HepG2 (cell line): Measurements from ENCODE around the gene ALDOA. TPM values are rescaled to one million over a fixed set of nuclear protein-coding genes. Genes with fewer than 3 reads are reported as not detected.
A peak's percentile ranks its signal among the peaks of the same experiment; 100 is the strongest.

Experiments
- CERS6 ChIP-seq: sonication (generic); formaldehyde crosslinking; IDR thresholded peaks from 2 replicates; pipeline ENCODE4 v1.5.0; 2020; ENCODE audit warnings: missing genetic modification reagents
- GATA4 ChIP-seq: sonication (generic); IDR thresholded peaks from 2 replicates; pipeline ENCODE4 v1.6.1; 2016; ENCODE audit warnings: antibody characterized with exemption, low read depth, borderline replicate concordance
- KAT8 ChIP-seq: IDR thresholded peaks from 2 replicates; pipeline ENCODE4 v1.6.1; 2016; ENCODE audit warnings: missing genetic modification reagents, missing compliant biosample characterization
- MEF2D ChIP-seq: sonication (generic); formaldehyde crosslinking; IDR thresholded peaks from 2 replicates; pipeline ENCODE4 v1.5.1; 2020; ENCODE audit warnings: mild to moderate bottlenecking, missing genetic modification reagents
- MEIS1 ChIP-seq: sonication (generic); formaldehyde crosslinking; IDR thresholded peaks from 2 replicates; pipeline ENCODE4 v1.9.0; 2021; ENCODE audit warnings: mild to moderate bottlenecking, missing genetic modification reagents, moderate library complexity, borderline replicate concordance
- NR2F2 ChIP-seq: IDR thresholded peaks from 2 replicates; pipeline ENCODE4 v1.6.1; 2012; ENCODE audit warnings: low read depth, inconsistent platforms, borderline replicate concordance
- SOX13 ChIP-seq, 3 experiments: fragments of 450-650 bp in 1 of 3; sonication (generic) in 1 of 3; formaldehyde crosslinking in 1 of 3; IDR thresholded peaks in 2 of 3; conservative IDR thresholded peaks in 1 of 3; 2 replicates each; pipeline versions ENCODE4 v1.5.0 to v1.6.1; 2016 to 2020; ENCODE audit warnings: antibody characterized with exemption in 1 of 3, mild to moderate bottlenecking in 1 of 3, missing compliant biosample characterization in 1 of 3, missing genetic modification reagents in 1 of 3, moderate library complexity in 1 of 3
- SP5 ChIP-seq: IDR thresholded peaks from 2 replicates; pipeline ENCODE4 v1.6.1; 2016; ENCODE audit warnings: low read depth, borderline replicate concordance
- SRF ChIP-seq: IDR thresholded peaks from 2 replicates; pipeline ENCODE4 v1.6.1; 2011; ENCODE audit warnings: mild to moderate bottlenecking, low read depth, low read length, moderate library complexity
- TIGD3 ChIP-seq: sonication (generic); formaldehyde crosslinking; IDR thresholded peaks from 2 replicates; pipeline ENCODE4 v1.5.1; 2020; ENCODE audit warnings: mild to moderate bottlenecking, missing genetic modification reagents, borderline replicate concordance
- XBP1 ChIP-seq: sonication (generic); formaldehyde crosslinking; IDR thresholded peaks from 2 replicates; pipeline ENCODE4 v1.5.0; 2020; ENCODE audit warnings: missing genetic modification reagents
- ZIK1 ChIP-seq: sonication (generic); formaldehyde crosslinking; IDR thresholded peaks from 2 replicates; pipeline ENCODE4 v1.5.0; 2020; ENCODE audit warnings: mild to moderate bottlenecking, low read depth, missing genetic modification reagents, borderline replicate concordance
- ZNF337 ChIP-seq: sonication (generic); formaldehyde crosslinking; IDR thresholded peaks from 2 replicates; pipeline ENCODE4 v1.5.1; 2020; ENCODE audit warnings: missing genetic modification reagents, low read depth, mild to moderate bottlenecking, borderline replicate concordance
- ZNF34 ChIP-seq: sonication (generic); formaldehyde crosslinking; IDR thresholded peaks from 2 replicates; pipeline ENCODE4 v1.4.0; 2020; ENCODE audit warnings: mild to moderate bottlenecking, missing genetic modification reagents, borderline replicate concordance
- ZNF547 ChIP-seq: sonication (generic); formaldehyde crosslinking; IDR thresholded peaks from 2 replicates; pipeline ENCODE4 v1.5.1; 2020; ENCODE audit warnings: mild to moderate bottlenecking, missing genetic modification reagents
- ZNF569 ChIP-seq: sonication (generic); formaldehyde crosslinking; IDR thresholded peaks from 2 replicates; pipeline ENCODE4 v1.5.0; 2020; ENCODE audit warnings: mild to moderate bottlenecking, missing genetic modification reagents, moderate library complexity, borderline replicate concordance
- ZNF576 ChIP-seq: sonication (generic); formaldehyde crosslinking; IDR thresholded peaks from 2 replicates; pipeline ENCODE4 v1.4.0; 2020; ENCODE audit warnings: mild to moderate bottlenecking, missing genetic modification reagents
- ZZZ3 ChIP-seq: sonication (generic); formaldehyde crosslinking; IDR thresholded peaks from 2 replicates; pipeline ENCODE4 v1.4.0; 2020; ENCODE audit warnings: missing genetic modification reagents, mild to moderate bottlenecking, borderline replicate concordance
- polyA plus RNA-seq, 8 experiments: library from polyadenylated mRNA; depleted of rRNA in 3 of 8; stranded (reverse) in 7 of 8; unstranded in 1 of 8; fragments of >200 nt; fragmentation: Illumina TruSeq in 4 of 8; extraction: Trizol in 4 of 8; gene quantifications; 2 replicates each; pipeline versions ENCODE4 v1.2.1 to v1.2.3, GENCODE V29; 2011 to 2016; ENCODE audit warnings: low read depth in 4 of 8, missing spikeins in 1 of 8, mixed read lengths in 1 of 8; ENCODE audit not compliant: insufficient read depth in 1 of 8
- total RNA-seq, 5 experiments: library from RNA; depleted of rRNA; stranded (reverse); fragments of >200 nt; fragmentation: Illumina TruSeq; extraction: Trizol; gene quantifications; 2 replicates each; pipeline ENCODE4 v1.2.3, GENCODE V29; 2016; ENCODE audit warnings: low read depth in 1 of 5

The ALDOA gene
- total and polyA plus RNA-seq, 2 of the 13 experiments (the other 11 are each of a cell fraction or from before 2014, with no cell fraction given), result 925 to 1,884 TPM

GRCh38 chr16:30092373-30093010 is 26.9 kb downstream of the ALDOA start (continued):
- TF ChIP-seq SRF (no peak), ZZZ3 (peak; percentile 73; the same call in 1 of the 2 replicates), ZNF337 (CRISPR knock-in tag) (no peak), XBP1 (CRISPR knock-in tag) (peak; percentile 48; the same call in 1 of the 2 replicates), ZNF576 (CRISPR knock-in tag) (no peak), SOX13 (IDR thresholded peaks at IDR 0.05) (peak; percentile 70), SOX13 (CRISPR knock-in tag; conservative IDR thresholded peaks at IDR 0.05 in 1 of 2, IDR thresholded peaks at IDR 0.05 in 1 of 2) (peak in 1 of 2 experiments; percentile 85; a peak in 2 of 4 replicates), MEIS1 (CRISPR knock-in tag) (peak; percentile 82; the same call in 1 of the 2 replicates), MEF2D (CRISPR knock-in tag) (no peak), NR2F2 (no peak), TIGD3 (no peak), ZNF34 (CRISPR knock-in tag) (no peak), CERS6 (CRISPR knock-in tag) (no peak), KAT8 (CRISPR knock-in tag) (peak; percentile 61), SP5 (peak; percentile 72; the same call in 1 of the 2 replicates), GATA4 (peak; percentile 36; the same call in 1 of the 2 replicates), ZNF547 (CRISPR knock-in tag) (no peak; the same call in 1 of the 2 replicates), ZIK1 (CRISPR knock-in tag) (0 out of 2 replicates have a peak, but pooled peaks have one; percentile 28), ZNF569 (CRISPR knock-in tag) (no peak; the same call in 1 of the 2 replicates)
